HG02571 (cell line): ENCODE measurements around the gene CITED2.
"Not testable (repeated sequence)": the region's sequence is repeated elsewhere in the genome, so short reads cannot be mapped to it uniquely, and the experiment has no call there.

Source experiments
- ATAC-seq: cut with Tn5 transposase; IDR thresholded peaks from one replicate; pipeline ENCODE4 v1.9.1; 2021; ENCODE audit warnings: mild to moderate bottlenecking, moderate library complexity; ENCODE audit not compliant: unreplicated experiment

Gene CITED2

GRCh38 chr6:139374357-139375225 lies at the start of gene CITED2:
Gene CITED2, minus strand, starts transcription at chr6:139374648. Its CDS starts 704 bp downstream, at chr6:139373944.
- ATAC-seq, result peak; percentile 62

- no peak for ATAC-seq
Measured at GRCh38 chr6:139423037-139423703, 48.7 kb upstream of the CITED2 start.

GRCh38 chr6:139422105-139423036 lies 47.9 kb upstream of the CITED2 start:
- ATAC-seq, result no peak

GRCh38 chr6:139418481-139419132 lies 44.2 kb upstream of the CITED2 start:
- no peak for ATAC-seq

GRCh38 chr6:139416146-139416545 lies 41.7 kb upstream of the CITED2 start:
- ATAC-seq, result no peak

- ATAC-seq, result no peak
Measured at GRCh38 chr6:139415365-139415764, 40.9 kb upstream of the CITED2 start.

- ATAC-seq, result not testable (repeated sequence)
Measured at GRCh38 chr6:139412103-139412502, 37.7 kb upstream of the CITED2 start.

GRCh38 chr6:139409026-139409425 lies 34.6 kb upstream of the CITED2 start:
- ATAC-seq, result no peak

- no peak for ATAC-seq
Measured at GRCh38 chr6:139407718-139408222, 33.3 kb upstream of the CITED2 start.

- no peak for ATAC-seq
Measured at GRCh38 chr6:139406577-139407343, 32.3 kb upstream of the CITED2 start.

GRCh38 chr6:139402876-139403386 lies 28.5 kb upstream of the CITED2 start:
- no peak for ATAC-seq

- no peak for ATAC-seq
Measured at GRCh38 chr6:139398658-139399057, 24.2 kb upstream of the CITED2 start.

- no peak for ATAC-seq
Measured at GRCh38 chr6:139395891-139396301, 21.4 kb upstream of the CITED2 start.

- no peak for ATAC-seq
Measured at GRCh38 chr6:139395371-139395770, 20.9 kb upstream of the CITED2 start.

- no peak for ATAC-seq
Measured at GRCh38 chr6:139394027-139394649, 19.7 kb upstream of the CITED2 start.

- peak; percentile 91 for ATAC-seq
Measured at GRCh38 chr6:139392794-139393193, 18.3 kb upstream of the CITED2 start.

- no peak for ATAC-seq
Measured at GRCh38 chr6:139391709-139392108, 17.3 kb upstream of the CITED2 start.

- no peak for ATAC-seq
Measured at GRCh38 chr6:139390447-139390846, 16.0 kb upstream of the CITED2 start.

- ATAC-seq, result no peak
Measured at GRCh38 chr6:139388384-139388783, 13.9 kb upstream of the CITED2 start.
